NCI-H510A (cell line): ENCODE measurements around the gene ZFPL1.

Experiments used
- DNase-seq: peaks from one replicate; lab custom pipeline; 2025; lab: John Stamatoyannopoulos, UW

ZFPL1 gene

GRCh38 chr11:65083834-65084597, at the start of gene ZFPL1, which contains the start of gene CDCA5:
Gene ZFPL1, plus strand, starts transcription at chr11:65084222. Its CDS starts 477 bp downstream, at chr11:65084699.
Gene CDCA5, minus strand, starts transcription at chr11:65084040. Its CDS starts 62 bp downstream, at chr11:65083978.
- peak; percentile 92 for DNase-seq

- no peak for DNase-seq
These were observed 49.6 kb upstream of the ZFPL1 start for GRCh38 chr11:65034423-65034822.

- DNase-seq: no peak
These were observed 48.4 kb upstream of the ZFPL1 start for GRCh38 chr11:65035579-65035978.

- DNase-seq: no peak
These were observed 47.1 kb upstream of the ZFPL1 start for GRCh38 chr11:65036931-65037330.

- DNase-seq: no peak
These were observed 43.5 kb upstream of the ZFPL1 start for GRCh38 chr11:65040520-65040846.

- DNase-seq: peak; percentile 98
These were observed 43.0 kb upstream of the ZFPL1 start, which contains the start of gene SAC3D1 for GRCh38 chr11:65040847-65041622. Gene SAC3D1, plus strand, starts transcription at chr11:65041210. Its CDS starts 83 bp downstream, at chr11:65041293.

- no peak for DNase-seq
These were observed 41.1 kb upstream of the ZFPL1 start for GRCh38 chr11:65042891-65043290.

GRCh38 chr11:65043881-65044501, 40.0 kb upstream of the ZFPL1 start:
- DNase-seq: no peak

GRCh38 chr11:65045061-65045460, 39.0 kb upstream of the ZFPL1 start:
- DNase-seq: no peak

GRCh38 chr11:65045728-65046127, 38.3 kb upstream of the ZFPL1 start:
- no peak for DNase-seq

GRCh38 chr11:65047581-65048422, 36.2 kb upstream of the ZFPL1 start:
- DNase-seq: no peak

GRCh38 chr11:65051398-65051858, 32.6 kb upstream of the ZFPL1 start:
- DNase-seq: no peak

- no peak for DNase-seq
These were observed 30.1 kb upstream of the ZFPL1 start for GRCh38 chr11:65053827-65054508.

- no peak for DNase-seq
These were observed 28.5 kb upstream of the ZFPL1 start for GRCh38 chr11:65055538-65055937.

- DNase-seq: no peak
These were observed 27.0 kb upstream of the ZFPL1 start for GRCh38 chr11:65056999-65057398.

- DNase-seq: no peak
These were observed 26.5 kb upstream of the ZFPL1 start for GRCh38 chr11:65057526-65057925.

GRCh38 chr11:65058012-65058411, 26.0 kb upstream of the ZFPL1 start:
- DNase-seq: peak; percentile 30

- DNase-seq: no peak
These were observed 25.5 kb upstream of the ZFPL1 start, which contains the start of gene NAALADL1 for GRCh38 chr11:65058419-65059054. Gene NAALADL1, minus strand, starts transcription at chr11:65058553. Its CDS starts 32 bp downstream, at chr11:65058521.

GRCh38 chr11:65059523-65059922, 24.5 kb upstream of the ZFPL1 start:
- DNase-seq: no peak
